ENCODE data around the gene RABGAP1L.

RABGAP1L gene

DNA sequence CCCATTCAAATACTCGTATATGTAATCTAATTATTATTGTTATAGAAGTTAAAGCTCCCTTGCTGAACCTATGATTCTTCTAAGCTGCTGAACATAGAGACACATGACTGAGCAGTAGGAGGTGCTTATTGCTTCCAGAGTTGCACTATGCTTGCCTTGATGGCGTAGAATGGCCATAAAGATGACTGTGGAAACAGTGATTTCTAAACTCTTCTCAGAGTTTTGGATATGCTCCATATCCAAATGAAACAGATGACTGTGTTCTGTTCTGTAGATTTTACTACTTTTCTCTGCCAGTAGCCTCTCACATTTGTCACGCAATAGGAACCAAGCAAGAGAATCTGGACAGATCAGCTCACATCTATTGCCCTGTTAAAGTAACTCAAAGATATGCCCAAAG is 752.3 kb downstream of the RABGAP1L start:
- DNase-seq: no peak

GRCh38 chr1:174912264-174912663 is 752.9 kb downstream of the RABGAP1L start:
- DNase-seq: peak; percentile 81

DNA sequence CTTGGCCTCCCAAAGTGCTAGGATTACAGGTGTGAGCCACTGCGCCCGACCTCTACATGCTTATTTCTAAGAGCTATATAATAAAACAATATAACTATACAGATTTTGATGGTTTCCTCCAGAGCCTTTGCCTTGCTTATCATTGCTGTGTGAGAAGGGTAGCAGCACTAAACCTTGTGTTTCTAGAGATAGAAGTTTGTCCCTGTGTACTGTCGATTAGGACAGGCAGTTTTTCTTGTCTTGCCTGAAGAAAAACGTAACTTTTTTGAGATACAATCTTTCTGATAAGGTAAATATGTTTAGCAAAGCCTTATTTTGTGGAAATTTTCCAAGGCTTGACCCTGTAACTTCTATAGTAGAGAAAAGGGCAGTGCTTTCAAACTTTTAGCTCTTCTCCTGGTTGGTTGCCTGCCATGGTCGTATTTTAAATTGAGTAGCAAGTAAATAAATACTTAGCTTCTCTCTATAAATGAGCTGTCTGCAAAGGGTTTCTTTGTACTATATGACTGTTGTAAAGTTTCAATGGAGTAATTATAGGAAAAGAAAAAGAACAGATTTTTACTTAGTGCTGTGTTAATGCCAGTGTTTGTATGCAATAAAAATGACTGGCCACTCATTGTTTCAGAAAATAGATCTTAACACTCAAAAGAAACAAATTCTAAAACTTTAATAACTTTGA is 754.0 kb downstream of the RABGAP1L start:
- peak; percentile 43 for DNase-seq

GRCh38 chr1:174914991-174915390 is 755.7 kb downstream of the RABGAP1L start:
- DNase-seq: no peak

GRCh38 chr1:174916846-174917245 is 757.5 kb downstream of the RABGAP1L start:
- DNase-seq: no peak

DNA sequence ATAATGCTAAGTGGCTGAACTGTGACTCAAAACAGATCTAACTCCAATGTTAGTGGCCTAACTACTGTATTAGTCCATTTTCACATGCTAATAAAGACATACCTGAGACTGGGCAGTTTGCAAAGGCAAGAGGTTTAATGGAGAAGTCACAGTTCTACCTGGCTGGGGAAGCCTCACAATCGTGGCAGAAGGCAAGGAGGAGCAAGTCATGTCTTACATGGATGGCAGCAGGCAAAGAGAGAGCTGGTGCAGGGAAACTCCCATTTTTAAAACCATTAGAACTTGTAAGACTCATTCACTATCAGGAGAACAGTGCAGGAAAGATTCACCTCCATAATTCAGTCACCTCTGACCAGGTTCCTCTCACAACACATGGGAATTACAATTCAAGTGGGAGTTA is 760.8 kb downstream of the RABGAP1L start:
- no peak for DNase-seq

DNA sequence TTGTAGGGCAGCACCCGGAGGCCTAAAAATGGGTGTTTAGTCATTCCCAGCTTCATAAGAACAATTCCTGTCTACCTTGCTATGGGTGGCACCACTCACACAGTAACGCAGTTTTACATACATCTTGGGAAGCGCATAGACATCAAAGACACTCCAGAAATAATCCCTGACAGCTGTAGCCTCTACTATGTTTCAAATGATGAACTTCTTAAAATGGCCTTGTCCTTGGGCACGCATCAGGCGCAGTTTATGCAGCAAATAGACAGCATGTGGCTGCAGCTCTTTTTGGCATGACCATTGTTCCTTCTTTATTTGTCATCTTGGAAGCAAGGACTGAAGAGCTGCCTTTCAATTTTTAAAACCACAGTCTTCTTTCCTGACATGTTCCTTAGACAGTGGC is 762.8 kb downstream of the RABGAP1L start:
- DNase-seq: no peak

GRCh38 chr1:174923820-174924219 is 764.5 kb downstream of the RABGAP1L start:
- peak; percentile 56 for DNase-seq

- no peak for DNase-seq
Measured at GRCh38 chr1:174928541-174928940, 769.2 kb downstream of the RABGAP1L start.

DNA sequence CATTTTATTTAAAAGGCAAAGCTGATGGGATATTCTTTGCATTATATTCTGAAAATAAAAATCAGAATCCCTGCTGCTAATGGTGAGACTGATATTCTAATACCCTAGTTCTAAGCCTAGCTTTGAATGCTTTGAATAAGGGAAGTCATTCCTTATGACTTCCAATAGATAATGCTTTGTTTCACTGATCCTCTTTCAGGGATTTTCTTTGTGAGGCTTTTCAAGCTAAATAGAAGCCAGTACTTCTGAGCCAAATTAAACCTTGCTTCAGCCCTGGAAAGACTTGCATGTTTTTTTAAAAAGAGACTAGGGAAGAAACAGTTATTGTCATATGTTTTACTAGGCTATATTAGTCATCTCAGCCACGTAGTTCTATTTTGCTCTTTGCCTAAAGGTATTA is 771.9 kb downstream of the RABGAP1L start:
- DNase-seq: no peak

DNA sequence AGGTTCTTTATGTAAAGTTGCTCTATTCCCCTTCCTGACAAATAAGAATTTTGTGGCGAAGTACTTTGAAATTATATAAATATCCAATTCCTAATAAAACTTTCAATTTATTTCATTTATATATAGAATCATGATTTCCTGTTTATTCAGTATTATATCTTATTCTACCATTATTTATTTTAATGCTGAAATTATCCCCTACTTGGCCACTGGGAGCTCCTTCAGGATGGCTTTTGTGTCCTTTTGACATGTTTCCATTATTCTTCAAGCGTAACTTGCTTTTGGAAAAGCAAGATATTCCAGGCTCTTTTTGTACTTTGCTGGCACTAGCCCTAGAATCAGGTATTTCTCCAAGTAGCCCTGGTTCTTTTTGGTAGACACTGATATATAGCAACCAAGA is 773.3 kb downstream of the RABGAP1L start:
- no peak for DNase-seq

DNA sequence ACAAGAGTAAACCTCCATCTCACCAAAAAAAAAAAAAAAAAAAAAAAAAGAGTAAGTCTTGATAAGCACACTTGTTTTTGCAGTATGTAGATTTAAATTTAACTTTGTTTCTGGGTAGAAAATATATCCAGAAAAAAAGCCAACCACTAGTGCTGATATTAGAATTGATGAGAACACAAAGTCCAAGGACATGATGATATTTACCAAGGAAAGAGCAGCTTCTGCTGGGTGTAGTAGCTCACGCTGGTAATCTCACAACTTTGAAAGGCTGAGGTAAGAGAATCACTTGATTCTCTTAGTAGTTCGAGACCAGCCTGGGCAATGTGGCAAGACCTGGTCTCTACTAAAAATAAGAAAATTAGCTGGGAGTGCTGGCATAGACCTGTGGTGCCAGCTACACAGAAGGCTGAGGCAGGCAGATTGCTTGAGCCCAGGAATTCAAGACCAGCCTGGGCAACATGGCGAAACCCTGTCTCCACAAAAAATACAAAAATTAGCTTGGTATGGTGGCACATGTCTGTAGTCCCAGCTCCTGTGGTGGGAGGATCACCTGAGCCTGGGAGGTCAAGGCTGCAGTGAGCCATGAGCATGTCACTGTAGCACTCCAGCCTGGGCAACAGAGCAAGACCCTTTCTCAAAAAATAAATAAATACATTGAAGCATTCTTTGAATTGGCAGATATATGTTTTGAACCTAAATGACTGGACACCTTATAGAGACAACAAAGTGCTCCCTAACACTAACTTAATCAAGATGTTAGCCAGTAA is 776.8 kb downstream of the RABGAP1L start:
- no peak for DNase-seq

DNA sequence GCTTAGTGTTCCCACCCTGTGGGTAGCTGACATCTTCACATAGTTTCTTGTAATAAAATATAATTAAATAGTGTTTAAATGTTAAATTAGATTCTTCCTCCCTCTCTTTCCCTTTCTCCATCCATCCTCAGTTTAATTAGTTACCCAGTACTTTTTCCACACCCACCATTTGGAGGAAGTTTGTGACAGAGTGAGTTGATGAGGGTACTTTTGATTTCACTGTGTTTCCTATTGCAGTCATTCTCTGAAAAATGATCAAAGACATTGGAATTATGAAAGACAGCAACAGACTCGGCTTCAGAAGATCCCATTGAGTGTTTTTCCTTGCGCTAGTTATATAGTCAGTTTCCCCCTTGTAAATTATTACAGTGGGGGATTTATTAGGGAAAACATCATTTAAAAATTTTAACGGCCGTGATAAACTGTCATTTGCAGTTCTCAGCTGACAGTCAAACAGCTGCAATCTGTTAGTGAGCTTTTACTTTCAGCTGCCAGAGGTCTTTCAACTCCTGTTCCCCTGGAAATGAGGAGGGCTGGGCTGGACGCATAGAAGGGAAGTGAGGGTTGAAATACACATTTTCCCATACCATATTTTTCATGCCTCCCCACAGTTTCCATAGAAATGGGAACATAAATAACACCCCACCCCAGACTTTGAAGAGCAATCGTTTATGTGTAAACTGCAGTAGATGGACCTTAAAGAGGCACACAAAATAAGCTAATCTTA is 779.1 kb downstream of the RABGAP1L start:
- DNase-seq: peak; percentile 41

DNA sequence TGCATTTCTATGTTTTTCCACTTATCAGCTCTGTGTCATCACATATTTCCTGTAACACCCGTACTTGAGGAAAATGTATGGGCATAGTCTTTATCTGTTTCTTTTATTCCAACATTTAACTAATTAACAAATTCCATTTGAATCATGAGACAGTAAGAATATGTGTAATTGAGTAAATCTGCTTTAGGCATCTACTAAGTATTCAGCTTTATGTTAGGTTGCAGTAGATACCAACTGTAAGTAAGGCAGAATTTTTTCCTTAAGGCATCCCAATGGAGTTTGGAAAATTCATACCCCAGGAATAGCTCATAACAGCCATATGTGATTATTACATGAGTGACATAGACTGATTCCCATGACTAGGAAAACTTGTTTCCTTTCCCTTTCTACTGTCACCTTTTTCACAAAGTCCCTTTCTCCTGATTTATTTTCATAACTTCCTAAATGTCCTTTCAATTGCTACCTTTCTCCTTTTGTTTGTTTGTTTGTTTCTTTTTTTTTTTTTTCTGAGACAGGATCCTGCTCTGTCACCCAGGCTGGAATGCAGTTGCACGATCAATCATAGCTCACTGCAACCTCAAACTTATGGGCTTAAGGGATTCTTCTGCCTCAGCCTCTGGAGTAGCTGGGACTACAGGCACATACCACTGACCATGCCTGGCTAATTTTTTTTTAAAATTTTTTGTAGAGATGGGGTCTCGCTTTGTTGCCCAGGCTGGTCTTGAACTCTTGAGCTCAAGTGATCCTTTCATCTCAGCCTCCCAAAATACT is 780.6 kb downstream of the RABGAP1L start:
- no peak for DNase-seq

- DNase-seq: no peak
Measured at GRCh38 chr1:174940646-174941175, 781.4 kb downstream of the RABGAP1L start.

GRCh38 chr1:174942547-174943255 is 783.4 kb downstream of the RABGAP1L start:
- DNase-seq: no peak

DNA sequence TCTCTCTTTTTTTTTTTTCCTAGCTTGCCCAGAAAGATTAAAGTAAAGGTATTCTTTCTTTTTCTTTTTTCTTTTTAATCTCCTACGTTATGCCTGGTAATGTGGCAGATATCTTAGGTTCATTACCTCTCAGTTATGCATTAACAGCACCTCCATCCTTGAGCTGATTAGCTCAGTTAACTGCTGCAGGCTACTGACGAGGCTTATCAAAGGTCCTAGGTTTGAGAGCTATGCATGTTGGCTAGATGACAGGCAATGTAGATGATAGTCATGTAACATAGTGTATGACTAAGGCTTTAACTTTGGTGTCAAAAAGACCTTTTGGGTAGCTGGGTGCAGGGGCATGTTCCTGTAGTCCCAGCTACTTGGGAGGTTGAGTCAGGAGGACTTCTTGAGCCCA is 786.7 kb downstream of the RABGAP1L start:
- no peak for DNase-seq

DNA sequence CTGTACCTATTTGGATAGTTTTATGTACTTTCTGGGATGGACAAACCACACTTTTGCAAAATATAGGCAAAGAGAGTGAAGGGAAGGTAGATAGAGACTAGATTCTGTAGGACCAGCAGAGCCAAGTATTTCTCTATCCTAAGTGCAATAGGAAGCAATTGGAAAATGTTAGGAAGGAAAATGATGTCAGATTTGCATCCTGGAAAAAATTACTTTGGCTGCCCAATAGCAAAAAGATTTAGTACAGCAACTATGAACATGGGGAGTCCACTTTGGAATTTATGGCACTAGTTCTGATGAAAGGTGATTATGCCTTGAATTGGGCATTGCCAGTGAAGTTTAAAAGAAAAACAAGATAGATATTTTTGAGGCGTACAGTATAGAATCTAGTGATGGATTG is 789.7 kb downstream of the RABGAP1L start:
- DNase-seq: no peak

GRCh38 chr1:174949645-174950044 is 790.3 kb downstream of the RABGAP1L start:
- DNase-seq: no peak

GRCh38 chr1:174953285-174954072 is 794.2 kb downstream of the RABGAP1L start:
- DNase-seq: no peak

GRCh38 chr1:174954073-174954460 is 794.7 kb downstream of the RABGAP1L start:
- DNase-seq: no peak
